ENCODE results near the gene NPDC1.

NPDC1 gene

DNA sequence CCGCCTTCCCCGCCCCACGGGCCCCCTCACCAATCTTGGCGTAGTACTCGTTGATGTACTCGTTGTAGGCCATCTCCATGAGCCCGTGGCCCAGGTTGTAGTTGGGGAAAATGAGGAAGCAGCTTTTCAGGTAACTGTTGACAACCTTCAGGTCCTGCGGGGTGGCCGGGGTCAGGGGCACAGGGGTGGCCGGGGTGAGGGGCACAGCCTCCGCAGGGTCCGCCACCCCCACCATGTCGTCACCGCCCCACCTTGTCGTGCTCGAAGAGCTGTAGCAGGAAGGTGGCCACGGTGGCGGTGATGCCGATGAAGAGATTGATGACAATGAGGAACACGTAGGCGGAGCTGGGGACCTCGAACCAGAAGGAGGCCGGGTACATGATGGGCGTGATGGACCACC lies 34.8 kb downstream of the NPDC1 start:
- no peak overlapping the region for H3K27ac ChIP-seq
- TF ChIP-seq, protein P1, sequence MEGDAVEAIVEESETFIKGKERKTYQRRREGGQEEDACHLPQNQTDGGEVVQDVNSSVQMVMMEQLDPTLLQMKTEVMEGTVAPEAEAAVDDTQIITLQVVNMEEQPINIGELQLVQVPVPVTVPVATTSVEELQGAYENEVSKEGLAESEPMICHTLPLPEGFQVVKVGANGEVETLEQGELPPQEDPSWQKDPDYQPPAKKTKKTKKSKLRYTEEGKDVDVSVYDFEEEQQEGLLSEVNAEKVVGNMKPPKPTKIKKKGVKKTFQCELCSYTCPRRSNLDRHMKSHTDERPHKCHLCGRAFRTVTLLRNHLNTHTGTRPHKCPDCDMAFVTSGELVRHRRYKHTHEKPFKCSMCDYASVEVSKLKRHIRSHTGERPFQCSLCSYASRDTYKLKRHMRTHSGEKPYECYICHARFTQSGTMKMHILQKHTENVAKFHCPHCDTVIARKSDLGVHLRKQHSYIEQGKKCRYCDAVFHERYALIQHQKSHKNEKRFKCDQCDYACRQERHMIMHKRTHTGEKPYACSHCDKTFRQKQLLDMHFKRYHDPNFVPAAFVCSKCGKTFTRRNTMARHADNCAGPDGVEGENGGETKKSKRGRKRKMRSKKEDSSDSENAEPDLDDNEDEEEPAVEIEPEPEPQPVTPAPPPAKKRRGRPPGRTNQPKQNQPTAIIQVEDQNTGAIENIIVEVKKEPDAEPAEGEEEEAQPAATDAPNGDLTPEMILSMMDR (IDR thresholded peaks at IDR 0.05): no peak
- no peaks in the 10 kb centered on the region for H3K9me3 ChIP-seq
- H3K4me1 ChIP-seq (ENCODE audit: control insufficient read depth in 1 of 2, insufficient read depth in 1 of 2, low read depth in 1 of 2, low read length in 1 of 2): no peaks in the 10 kb centered on the region
- no peak overlapping the region for H3K4me3 ChIP-seq (ENCODE audit: low read depth in 1 of 2, low read length in 1 of 2)
- peaks cover 96% of the 10 kb centered on the region for H3K36me3 ChIP-seq
- H3K27me3 ChIP-seq: no peaks in the 10 kb centered on the region

DNA sequence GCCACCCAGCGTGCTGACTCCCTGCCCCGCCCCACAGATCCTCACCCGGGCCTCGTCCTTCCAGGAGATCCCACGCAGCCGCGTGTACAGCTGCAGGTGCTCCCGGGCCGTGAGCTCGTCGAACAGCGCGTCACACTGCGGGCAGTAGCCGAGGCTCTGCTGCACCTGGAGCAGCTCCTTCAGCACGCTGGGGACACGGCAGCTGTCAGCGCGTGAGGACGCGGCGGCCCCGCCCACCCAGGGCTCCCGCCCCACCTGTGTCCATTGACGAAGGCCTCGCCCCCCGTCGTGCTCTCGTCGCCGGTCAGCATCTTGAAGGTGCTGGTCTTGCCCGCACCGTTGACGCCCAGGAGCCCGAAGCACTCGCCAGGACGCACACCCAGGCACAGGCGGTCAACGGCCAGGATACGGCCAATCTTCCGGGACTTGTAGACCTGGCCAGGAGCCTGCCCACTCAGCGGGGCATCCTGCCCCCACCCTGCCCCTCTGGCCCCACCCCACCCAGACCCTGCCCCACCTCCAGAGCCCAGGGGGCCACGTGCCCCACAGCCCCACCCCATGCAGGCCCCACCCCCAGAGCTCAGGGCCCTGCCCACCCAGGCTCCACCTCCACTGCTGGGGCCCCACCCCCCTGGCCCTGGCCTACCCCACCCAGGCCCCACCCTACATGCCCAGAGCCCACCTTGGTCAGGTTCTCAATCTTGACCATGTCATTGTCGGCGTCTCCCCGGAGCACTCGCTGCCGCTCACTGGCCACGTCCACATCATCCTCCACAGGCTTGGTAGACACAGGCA lies 35.8 kb downstream of the NPDC1 start:
- Histone ChIP-seq H3K4me1 (ENCODE audit: control insufficient read depth in 1 of 2, insufficient read depth in 1 of 2, low read depth in 1 of 2, low read length in 1 of 2) (no peaks in the 10 kb centered on the region), H3K9me3 (no peaks in the 10 kb centered on the region), H3K4me3 (ENCODE audit: low read depth in 1 of 2, low read length in 1 of 2) (no peak overlapping the region), H3K27me3 (no peaks in the 10 kb centered on the region), H3K36me3 (peaks cover 86% of the 10 kb centered on the region), H3K27ac (no peak overlapping the region)
- TF ChIP-seq, protein P1 (IDR thresholded peaks at IDR 0.05): no peak

DNA sequence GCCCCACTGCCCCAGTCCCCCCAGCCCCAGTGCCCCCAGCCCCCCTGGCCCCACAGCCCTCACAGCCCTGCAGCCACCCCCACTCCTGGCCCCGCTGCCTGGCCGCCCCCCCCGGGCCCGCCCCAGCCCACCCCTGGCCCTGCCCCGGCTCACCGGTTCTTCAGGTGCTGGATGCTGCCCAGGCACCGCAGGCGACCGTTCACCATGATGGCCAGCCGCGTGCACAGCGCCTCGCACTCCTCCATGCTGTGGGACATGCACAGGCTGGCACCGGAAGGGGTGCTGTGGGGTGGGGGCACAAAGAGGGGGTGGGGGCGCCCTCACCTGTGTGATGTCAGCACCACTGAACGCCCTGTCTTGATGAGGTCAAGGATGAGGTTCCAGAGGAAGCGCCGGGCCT lies 36.8 kb downstream of the NPDC1 start:
- no peak overlapping the region for H3K4me3 ChIP-seq (ENCODE audit: low read depth in 1 of 2, low read length in 1 of 2)
- H3K27ac ChIP-seq: no peak overlapping the region
- H3K27me3 ChIP-seq: no peaks in the 10 kb centered on the region
- no peaks in the 10 kb centered on the region for H3K9me3 ChIP-seq
- peaks cover 77% of the 10 kb centered on the region for H3K36me3 ChIP-seq
- TF ChIP-seq, protein P1 (IDR thresholded peaks at IDR 0.05): no peak
- H3K4me1 ChIP-seq (ENCODE audit: control insufficient read depth in 1 of 2, insufficient read depth in 1 of 2, low read depth in 1 of 2, low read length in 1 of 2): no peaks in the 10 kb centered on the region

DNA sequence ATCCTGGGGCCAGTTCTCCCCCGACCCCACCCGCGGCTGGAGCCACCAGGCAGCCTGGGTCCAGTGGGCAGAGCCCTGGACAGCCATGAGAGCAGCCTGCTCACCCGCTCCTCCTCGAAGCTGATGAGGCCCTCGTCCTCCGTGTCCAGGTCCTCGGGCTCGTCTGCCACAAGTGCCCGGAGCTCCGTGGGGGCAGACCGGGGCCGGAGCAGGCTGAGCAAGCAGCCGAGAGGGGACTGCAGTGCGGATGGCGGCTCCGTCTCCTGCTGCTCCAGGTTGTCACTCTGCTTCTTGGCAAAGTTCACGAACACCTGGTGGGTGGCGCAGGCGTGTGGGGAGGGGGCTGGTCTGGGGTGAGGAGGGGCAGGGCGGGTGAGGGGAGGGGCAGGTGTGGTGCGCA lies 37.7 kb downstream of the NPDC1 start:
- Histone ChIP-seq H3K27me3 (no peaks in the 10 kb centered on the region), H3K4me3 (ENCODE audit: low read depth in 1 of 2, low read length in 1 of 2) (no peak overlapping the region), H3K9me3 (no peaks in the 10 kb centered on the region), H3K4me1 (ENCODE audit: control insufficient read depth in 1 of 2, insufficient read depth in 1 of 2, low read depth in 1 of 2, low read length in 1 of 2) (no peaks in the 10 kb centered on the region), H3K36me3 (peaks cover 68% of the 10 kb centered on the region), H3K27ac (no peak overlapping the region)
- TF ChIP-seq, protein P1 (IDR thresholded peaks at IDR 0.05): no peak

DNA sequence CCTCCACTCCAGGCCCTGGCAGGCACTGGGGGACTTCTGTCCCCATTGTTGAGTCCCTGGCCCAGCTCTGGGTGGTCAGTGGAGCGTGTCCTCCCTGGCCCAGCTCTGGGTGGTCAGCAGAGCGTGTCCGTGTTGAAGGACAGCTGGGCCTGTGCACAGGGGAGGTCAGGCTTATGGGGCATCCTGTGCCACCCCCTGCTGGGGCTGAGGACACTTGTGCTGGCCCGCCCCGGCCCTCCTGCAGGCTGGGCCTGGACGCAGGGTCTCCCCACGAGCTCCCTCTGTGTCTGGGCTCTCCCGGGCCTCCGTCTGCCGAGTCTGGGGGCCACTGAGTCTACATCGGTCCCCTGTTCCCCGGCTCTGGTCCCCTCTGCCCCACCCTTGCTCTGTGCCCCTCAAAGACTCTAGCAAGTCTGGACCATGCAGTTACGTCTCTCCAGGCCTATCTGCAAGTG lies 38.1 kb downstream of the NPDC1 start:
- H3K9me3 ChIP-seq: no peaks in the 10 kb centered on the region
- H3K4me3 ChIP-seq (ENCODE audit: low read depth in 1 of 2, low read length in 1 of 2): no peak overlapping the region
- TF ChIP-seq, protein P1 (IDR thresholded peaks at IDR 0.05): no peak
- no peak overlapping the region for H3K27ac ChIP-seq
- no peaks in the 10 kb centered on the region for H3K27me3 ChIP-seq
- H3K36me3 ChIP-seq: peaks cover 63% of the 10 kb centered on the region
- H3K4me1 ChIP-seq (ENCODE audit: control insufficient read depth in 1 of 2, insufficient read depth in 1 of 2, low read depth in 1 of 2, low read length in 1 of 2): no peaks in the 10 kb centered on the region
